HG03280 (cell line): Measurements from ENCODE around the gene PXYLP1.
A peak's percentile ranks its signal among the peaks of the same experiment; 100 is the strongest.
"Not testable (repeated sequence)": the region's sequence is repeated elsewhere in the genome, so short reads cannot be mapped to it uniquely, and the experiment has no call there.

Experiments used
- ATAC-seq: cut with Tn5 transposase; IDR thresholded peaks from one replicate; pipeline ENCODE4 v1.9.1; 2021; ENCODE audit warnings: mild to moderate bottlenecking, moderate library complexity; ENCODE audit not compliant: unreplicated experiment

PXYLP1 gene

GRCh38 chr3:141291559-141292355, 60.1 kb downstream of the PXYLP1 start:
- ATAC-seq = no peak

GRCh38 chr3:141292356-141293058, 60.9 kb downstream of the PXYLP1 start:
- no peak for ATAC-seq

- ATAC-seq = no peak
Measured at GRCh38 chr3:141294301-141294700, 62.7 kb downstream of the PXYLP1 start.

- ATAC-seq = no peak
Measured at GRCh38 chr3:141294848-141295247, 63.2 kb downstream of the PXYLP1 start.

GRCh38 chr3:141300426-141300825, 68.8 kb downstream of the PXYLP1 start:
- ATAC-seq = not testable (repeated sequence)

- no peak for ATAC-seq
Measured at GRCh38 chr3:141302364-141303141, 70.9 kb downstream of the PXYLP1 start.

GRCh38 chr3:141303481-141304223, 72.0 kb downstream of the PXYLP1 start:
- peak; percentile 69 for ATAC-seq

- ATAC-seq = no peak
Measured at GRCh38 chr3:141305436-141305835, 73.8 kb downstream of the PXYLP1 start.

- no peak for ATAC-seq
Measured at GRCh38 chr3:141306276-141306675, 74.7 kb downstream of the PXYLP1 start.

- no peak for ATAC-seq
Measured at GRCh38 chr3:141306922-141307321, 75.3 kb downstream of the PXYLP1 start.

- ATAC-seq = no peak
Measured at GRCh38 chr3:141307351-141308059, 75.9 kb downstream of the PXYLP1 start.

GRCh38 chr3:141308588-141309218, 77.1 kb downstream of the PXYLP1 start:
- no peak for ATAC-seq

GRCh38 chr3:141311170-141311495, 79.5 kb downstream of the PXYLP1 start:
- peak; percentile 2 for ATAC-seq

GRCh38 chr3:141311496-141312353, 80.1 kb downstream of the PXYLP1 start:
- peak; percentile 99 for ATAC-seq

- ATAC-seq = no peak
Measured at GRCh38 chr3:141312354-141313092, 80.9 kb downstream of the PXYLP1 start.

GRCh38 chr3:141313093-141313683, 81.6 kb downstream of the PXYLP1 start:
- no peak for ATAC-seq

- ATAC-seq = not testable (repeated sequence)
Measured at GRCh38 chr3:141314415-141314814, 82.8 kb downstream of the PXYLP1 start.

- no peak for ATAC-seq
Measured at GRCh38 chr3:141316851-141317250, 85.2 kb downstream of the PXYLP1 start.
